GM12874 (cell line): Measurements from ENCODE around the gene KCTD6.

ENCODE experiments used
- TF ChIP-seq, protein P1 (sequence below): IDR thresholded peaks from 2 replicates; pipeline ENCODE4 v1.5.1; 2011; ENCODE audit warnings: low read depth, mild to moderate bottlenecking, control low read depth, low read length, moderate library complexity; ENCODE audit not compliant: insufficient read depth

Gene KCTD6

DNA sequence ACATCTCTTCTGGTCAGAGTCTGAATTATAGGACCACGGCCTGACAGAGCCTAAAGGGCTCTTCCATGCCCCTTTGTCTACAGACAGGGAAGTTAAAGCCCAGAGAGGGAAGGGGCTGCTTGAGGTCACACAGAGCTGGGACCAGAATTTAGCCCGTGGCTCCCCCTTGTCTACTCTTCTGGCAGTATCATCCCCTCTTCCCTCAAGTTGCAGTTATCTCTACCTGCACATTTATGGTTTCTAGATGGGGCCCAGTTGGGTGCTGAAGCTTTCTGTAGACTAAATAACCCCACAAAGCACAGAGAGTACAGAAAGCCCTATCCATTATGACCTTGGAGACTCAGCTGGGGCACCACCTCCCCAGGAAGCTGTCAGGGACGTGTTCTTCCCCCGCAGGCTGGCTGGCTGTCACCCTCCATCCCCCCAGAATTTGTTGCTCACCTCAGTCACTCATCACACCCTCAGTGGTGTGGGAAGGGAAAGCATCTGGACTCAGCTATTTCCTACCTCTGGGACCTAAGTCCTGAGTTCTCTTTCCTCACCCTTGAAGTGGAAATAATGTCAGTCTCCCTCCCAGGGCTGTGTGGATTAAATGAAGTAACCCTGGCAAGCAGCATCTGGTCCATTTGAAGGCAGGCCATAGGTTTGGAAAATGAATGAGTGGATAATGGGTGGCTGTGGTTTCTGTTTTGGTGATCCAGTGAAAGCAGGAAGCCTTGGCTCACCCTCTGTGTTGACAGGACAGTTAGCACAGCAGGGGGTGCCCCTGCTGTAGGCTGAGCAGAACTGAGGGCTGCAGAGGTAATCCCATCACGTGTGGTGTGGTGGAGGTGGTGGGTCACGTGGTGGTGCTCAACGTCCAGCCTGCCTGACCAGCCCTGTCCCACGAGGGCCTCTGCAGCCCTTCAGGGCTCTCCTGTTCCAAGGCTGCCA lies 28.8 kb downstream of the KCTD6 start:
- TF ChIP-seq, protein P1, sequence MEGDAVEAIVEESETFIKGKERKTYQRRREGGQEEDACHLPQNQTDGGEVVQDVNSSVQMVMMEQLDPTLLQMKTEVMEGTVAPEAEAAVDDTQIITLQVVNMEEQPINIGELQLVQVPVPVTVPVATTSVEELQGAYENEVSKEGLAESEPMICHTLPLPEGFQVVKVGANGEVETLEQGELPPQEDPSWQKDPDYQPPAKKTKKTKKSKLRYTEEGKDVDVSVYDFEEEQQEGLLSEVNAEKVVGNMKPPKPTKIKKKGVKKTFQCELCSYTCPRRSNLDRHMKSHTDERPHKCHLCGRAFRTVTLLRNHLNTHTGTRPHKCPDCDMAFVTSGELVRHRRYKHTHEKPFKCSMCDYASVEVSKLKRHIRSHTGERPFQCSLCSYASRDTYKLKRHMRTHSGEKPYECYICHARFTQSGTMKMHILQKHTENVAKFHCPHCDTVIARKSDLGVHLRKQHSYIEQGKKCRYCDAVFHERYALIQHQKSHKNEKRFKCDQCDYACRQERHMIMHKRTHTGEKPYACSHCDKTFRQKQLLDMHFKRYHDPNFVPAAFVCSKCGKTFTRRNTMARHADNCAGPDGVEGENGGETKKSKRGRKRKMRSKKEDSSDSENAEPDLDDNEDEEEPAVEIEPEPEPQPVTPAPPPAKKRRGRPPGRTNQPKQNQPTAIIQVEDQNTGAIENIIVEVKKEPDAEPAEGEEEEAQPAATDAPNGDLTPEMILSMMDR: no peak

DNA sequence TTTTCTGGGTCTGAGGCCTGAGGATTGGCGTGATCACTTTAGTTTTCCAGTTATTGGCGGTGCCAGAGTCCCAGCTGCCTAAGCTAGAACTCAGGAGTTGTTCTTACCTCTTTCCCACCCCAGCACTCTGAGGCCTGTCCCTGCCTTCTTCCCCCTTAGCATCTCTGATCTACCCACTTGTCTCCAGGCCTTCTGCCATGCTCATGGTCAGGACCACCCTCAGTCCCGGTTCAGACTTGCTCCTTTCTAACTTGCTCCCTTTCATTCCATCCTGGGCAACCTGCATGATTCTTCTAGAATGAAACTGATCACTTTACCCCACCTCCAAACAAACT lies 29.4 kb downstream of the KCTD6 start:
- TF ChIP-seq, protein P1: no peak

DNA sequence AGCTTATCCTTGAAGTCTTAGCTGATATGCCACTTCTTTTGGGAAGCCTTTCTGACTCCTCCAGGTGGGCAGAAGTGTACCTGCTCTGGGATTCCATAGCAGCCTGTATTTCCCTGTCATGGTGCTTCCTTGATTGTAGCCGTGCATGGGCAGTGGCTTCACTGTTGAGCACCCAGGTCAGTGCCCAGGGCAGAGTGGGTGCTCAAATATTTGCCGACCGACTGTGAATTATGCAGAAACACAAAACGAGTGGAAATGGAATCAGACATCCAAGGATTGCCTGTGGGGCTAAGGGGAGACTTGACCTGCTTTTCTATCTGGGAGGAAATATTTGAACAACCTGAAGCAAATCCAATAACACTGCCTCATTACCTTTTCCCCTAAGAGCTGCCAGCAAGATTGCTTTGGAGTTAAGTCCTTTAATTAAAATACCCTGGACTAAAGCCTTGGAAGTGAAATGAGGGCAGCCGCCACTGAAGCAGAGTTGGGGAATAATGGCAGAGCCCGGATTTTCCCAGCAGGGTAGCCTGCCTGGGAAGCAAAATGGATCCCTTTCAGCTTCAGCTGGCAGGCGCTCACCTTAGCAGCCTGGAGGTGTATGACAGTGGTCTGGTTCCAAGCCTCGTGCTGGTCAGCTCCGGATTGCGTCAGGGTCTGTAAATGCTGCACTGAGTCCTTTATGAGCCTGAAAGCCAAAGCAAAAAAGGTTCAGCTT lies 30.2 kb downstream of the KCTD6 start:
- TF ChIP-seq, protein P1: no peak

DNA sequence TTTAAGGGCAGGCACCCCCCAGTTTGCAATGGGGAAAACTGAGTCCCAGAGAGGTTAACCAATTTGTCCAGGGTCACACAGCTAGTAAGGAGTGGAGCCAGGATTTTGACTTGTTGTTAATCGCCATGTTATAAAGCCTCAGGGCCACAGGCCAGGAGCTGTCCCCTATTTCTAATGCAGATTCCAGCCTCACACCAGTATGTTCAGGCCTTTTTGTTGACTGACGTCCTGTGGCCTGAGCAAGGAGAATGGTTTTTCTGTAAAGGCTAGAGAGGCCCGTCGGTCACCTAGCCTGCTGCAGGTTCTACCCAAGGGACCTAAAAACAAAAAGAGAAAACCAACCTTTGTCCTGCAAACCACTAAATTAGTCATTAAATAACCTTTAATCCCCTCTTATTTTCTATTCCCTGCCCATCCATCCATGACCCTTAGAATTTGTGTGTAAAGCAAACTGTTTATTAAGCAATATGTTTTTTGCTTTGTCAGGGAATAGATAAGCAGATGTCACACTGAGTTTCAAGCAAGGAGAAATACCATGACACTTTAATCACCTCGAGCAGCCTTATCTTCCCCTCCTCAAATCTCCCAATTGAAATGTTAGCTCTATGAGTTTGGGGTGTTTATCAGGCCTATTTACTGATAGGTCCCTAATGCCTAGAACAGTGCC lies 31.0 kb downstream of the KCTD6 start:
- TF ChIP-seq, protein P1: no peak

DNA sequence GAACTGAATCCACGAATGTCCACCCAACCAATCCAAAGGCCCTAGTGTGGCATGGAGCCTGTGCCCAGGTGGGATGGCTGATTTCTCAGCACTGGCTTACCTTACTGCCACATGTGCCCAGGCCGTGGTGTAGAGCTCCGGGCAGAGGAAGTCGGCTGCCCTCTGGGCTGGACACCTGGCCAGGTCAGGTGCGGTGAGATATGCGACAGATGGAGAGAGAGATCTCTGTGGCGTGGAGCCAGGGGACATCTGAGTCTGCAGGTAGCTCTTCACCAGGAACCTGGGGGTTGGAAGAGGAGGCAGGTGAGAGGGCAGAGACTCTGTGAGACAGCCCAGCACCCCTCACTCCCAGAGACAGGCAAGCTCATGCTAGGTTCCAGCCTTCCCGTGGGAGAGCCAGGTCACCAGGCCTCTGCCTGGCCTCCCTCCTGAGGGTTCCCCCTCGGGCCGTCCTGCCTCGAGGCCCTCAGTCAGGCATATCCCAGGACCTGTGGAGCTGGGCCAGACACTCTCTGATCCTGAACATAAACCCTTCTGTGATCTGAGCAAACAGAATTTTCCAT lies 32.5 kb downstream of the KCTD6 start:
- TF ChIP-seq, protein P1: no peak

DNA sequence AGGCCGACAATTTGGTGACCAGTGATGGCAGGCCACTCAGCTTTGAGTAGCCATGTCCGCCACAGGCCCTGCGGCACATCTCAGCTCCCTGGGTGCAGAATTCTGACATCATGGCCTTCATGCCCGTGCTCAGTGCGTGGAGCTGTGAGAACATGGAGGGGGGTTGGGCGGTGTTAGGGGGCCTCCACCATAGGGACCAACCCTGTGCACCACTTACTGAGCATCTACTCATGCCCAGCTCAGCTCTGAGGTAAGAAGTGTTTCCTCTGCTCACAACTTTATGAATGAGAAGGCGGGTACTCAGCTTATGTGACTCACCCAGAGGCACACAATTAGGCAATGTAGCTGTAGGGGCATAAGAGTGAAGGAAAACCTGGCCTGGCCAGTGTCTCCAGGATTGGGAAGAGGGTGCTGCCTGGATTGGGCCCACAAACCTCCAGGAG lies 34.6 kb downstream of the KCTD6 start:
- TF ChIP-seq, protein P1: no peak

DNA sequence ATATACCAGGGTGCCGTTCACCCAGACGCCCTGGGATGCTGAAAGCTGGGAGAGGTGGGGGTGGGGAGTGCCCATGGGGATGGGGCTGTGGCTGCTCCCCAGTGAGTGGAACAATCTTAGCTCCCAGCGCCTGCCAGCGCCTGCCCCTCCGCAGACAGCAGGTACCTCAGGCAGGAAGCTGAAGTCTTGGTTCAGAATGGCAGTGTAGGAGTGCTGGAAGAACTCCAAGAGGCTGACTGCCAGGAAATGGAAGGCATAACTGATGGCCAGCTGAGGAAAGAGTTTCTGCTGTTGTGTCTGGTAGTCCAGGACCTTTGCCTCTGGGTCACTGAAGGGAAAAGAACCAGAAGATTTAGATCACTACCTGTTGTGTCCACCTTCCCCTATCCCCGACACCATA lies 36.7 kb downstream of the KCTD6 start:
- TF ChIP-seq, protein P1: no peak
